GM18907 (cell line): Measurements from ENCODE around the gene CLSTN1.
"Not testable (repeated sequence)": the region's sequence is repeated elsewhere in the genome, so short reads cannot be mapped to it uniquely, and the experiment has no call there.

Experiments
- ATAC-seq: cut with Tn5 transposase; IDR thresholded peaks from one replicate; pipeline ENCODE4 v1.9.1; 2021; ENCODE audit warnings: mild to moderate bottlenecking, moderate library complexity; ENCODE audit not compliant: unreplicated experiment

Gene CLSTN1

GRCh38 chr1:9717193-9718005 is 106.4 kb downstream of the CLSTN1 start:
- ATAC-seq = peak; percentile 63

GRCh38 chr1:9716404-9717192 is 107.2 kb downstream of the CLSTN1 start:
- no peak for ATAC-seq

- no peak for ATAC-seq
Measured at GRCh38 chr1:9715536-9716226, 108.1 kb downstream of the CLSTN1 start.

GRCh38 chr1:9714257-9714718 is 109.5 kb downstream of the CLSTN1 start:
- ATAC-seq = no peak

- not testable (repeated sequence) for ATAC-seq
Measured at GRCh38 chr1:9712767-9713166, 111.0 kb downstream of the CLSTN1 start.

GRCh38 chr1:9711466-9712020 is 112.2 kb downstream of the CLSTN1 start:
- ATAC-seq = no peak

- ATAC-seq = no peak
Measured at GRCh38 chr1:9710037-9710436, 113.7 kb downstream of the CLSTN1 start.

GRCh38 chr1:9706178-9706577 is 117.6 kb downstream of the CLSTN1 start:
- no peak for ATAC-seq

GRCh38 chr1:9705337-9706093 is 118.2 kb downstream of the CLSTN1 start:
- ATAC-seq = no peak

GRCh38 chr1:9703681-9704080 is 120.1 kb downstream of the CLSTN1 start:
- ATAC-seq = no peak

GRCh38 chr1:9703165-9703509 is 120.6 kb downstream of the CLSTN1 start:
- ATAC-seq = no peak

GRCh38 chr1:9701665-9702064 is 122.1 kb downstream of the CLSTN1 start:
- ATAC-seq = no peak

GRCh38 chr1:9700340-9700739 is 123.4 kb downstream of the CLSTN1 start:
- no peak for ATAC-seq

GRCh38 chr1:9699361-9699760 is 124.4 kb downstream of the CLSTN1 start:
- no peak for ATAC-seq

- no peak for ATAC-seq
Measured at GRCh38 chr1:9696793-9697192, 127.0 kb downstream of the CLSTN1 start.

GRCh38 chr1:9691691-9692090 is 132.1 kb downstream of the CLSTN1 start:
- ATAC-seq = no peak

- no peak for ATAC-seq
Measured at GRCh38 chr1:9691108-9691445, 132.7 kb downstream of the CLSTN1 start.

GRCh38 chr1:9690440-9691107 is 133.2 kb downstream of the CLSTN1 start:
- ATAC-seq = no peak

- ATAC-seq = no peak
Measured at GRCh38 chr1:9689971-9690381, 133.8 kb downstream of the CLSTN1 start.
